Measurements from ENCODE around the gene PIK3CB.

PIK3CB gene

GRCh38 chr3:138653567-138653966, 181.2 kb downstream of the PIK3CB start:
- Histone ChIP-seq H3K9me2 (replicated peaks; ENCODE audit: insufficient read depth, low read length) (no peaks in the 10 kb centered on the region), H3K4me2 (ENCODE audit: low read depth, low read length, poor library complexity, severe bottlenecking) (no peak overlapping the region), H3F3A (ENCODE audit: insufficient read depth) (no peaks in the 10 kb centered on the region), H3K9me3 (ENCODE audit: insufficient read depth, low read length) (no peaks in the 10 kb centered on the region), H3K36me3 (ENCODE audit: low read length) (peaks cover 12% of the 10 kb centered on the region; the same call in 1 of the 2 replicates), H2AFZ (ENCODE audit: low read depth, low read length, severe bottlenecking) (no peak overlapping the region), H3K27ac (ENCODE audit: low read depth, low read length) (no peak overlapping the region), H3K4me3 (ENCODE audit: insufficient read depth, low read length, poor library complexity, severe bottlenecking) (no peak overlapping the region), H3K27me3 (ENCODE audit: low read length) (no peaks in the 10 kb centered on the region), H3K9ac (ENCODE audit: low read length) (no peak overlapping the region), H3K79me2 (ENCODE audit: insufficient read depth, low read length) (no peaks in the 10 kb centered on the region), H4K20me1 (ENCODE audit: low read depth, low read length) (no peaks in the 10 kb centered on the region)
- no peak for TF ChIP-seq EZH2phosphoT487 (conservative IDR thresholded peaks at IDR 0.05; ENCODE audit: low read length)
- TF ChIP-seq CTCF (IDR thresholded peaks at IDR 0.05; ENCODE audit: insufficient read depth, low read length, poor library complexity, severe bottlenecking) = no peak

- Histone ChIP-seq H3K27me3 (ENCODE audit: low read length) (no peaks in the 10 kb centered on the region), H3K4me3 (ENCODE audit: insufficient read depth, low read length, poor library complexity, severe bottlenecking) (no peak overlapping the region), H3K4me2 (ENCODE audit: low read depth, low read length, poor library complexity, severe bottlenecking) (no peak overlapping the region), H2AFZ (ENCODE audit: low read depth, low read length, severe bottlenecking) (no peak overlapping the region), H4K20me1 (ENCODE audit: low read depth, low read length) (no peaks in the 10 kb centered on the region), H3F3A (ENCODE audit: insufficient read depth) (no peaks in the 10 kb centered on the region), H3K9me2 (replicated peaks; ENCODE audit: insufficient read depth, low read length) (no peaks in the 10 kb centered on the region), H3K27ac (ENCODE audit: low read depth, low read length) (no peak overlapping the region), H3K79me2 (ENCODE audit: insufficient read depth, low read length) (no peaks in the 10 kb centered on the region), H3K9ac (ENCODE audit: low read length) (no peak overlapping the region), H3K9me3 (ENCODE audit: insufficient read depth, low read length) (no peaks in the 10 kb centered on the region), H3K36me3 (ENCODE audit: low read length) (peaks cover 10% of the 10 kb centered on the region; the same call in 1 of the 2 replicates)
- TF ChIP-seq CTCF (IDR thresholded peaks at IDR 0.05; ENCODE audit: insufficient read depth, low read length, poor library complexity, severe bottlenecking) (no peak), EZH2phosphoT487 (conservative IDR thresholded peaks at IDR 0.05; ENCODE audit: low read length) (no peak)
Observed at GRCh38 chr3:138649134-138649533, 185.6 kb downstream of the PIK3CB start.

- Histone ChIP-seq H3K9me2 (replicated peaks; ENCODE audit: insufficient read depth, low read length) (no peaks in the 10 kb centered on the region), H4K20me1 (ENCODE audit: low read depth, low read length) (no peaks in the 10 kb centered on the region), H3K27ac (ENCODE audit: low read depth, low read length) (no peak overlapping the region), H3K9me3 (ENCODE audit: insufficient read depth, low read length) (no peaks in the 10 kb centered on the region), H3K36me3 (ENCODE audit: low read length) (0 out of 2 replicates have a peak, but pooled peaks cover 9% of the 10 kb centered on the region), H3K4me3 (ENCODE audit: insufficient read depth, low read length, poor library complexity, severe bottlenecking) (no peak overlapping the region), H3K4me2 (ENCODE audit: low read depth, low read length, poor library complexity, severe bottlenecking) (no peak overlapping the region), H3K27me3 (ENCODE audit: low read length) (no peaks in the 10 kb centered on the region), H3K79me2 (ENCODE audit: insufficient read depth, low read length) (no peaks in the 10 kb centered on the region), H2AFZ (ENCODE audit: low read depth, low read length, severe bottlenecking) (no peak overlapping the region), H3K9ac (ENCODE audit: low read length) (no peak overlapping the region), H3F3A (ENCODE audit: insufficient read depth) (no peaks in the 10 kb centered on the region)
- TF ChIP-seq EZH2phosphoT487 (conservative IDR thresholded peaks at IDR 0.05; ENCODE audit: low read length) (no peak), CTCF (IDR thresholded peaks at IDR 0.05; ENCODE audit: insufficient read depth, low read length, poor library complexity, severe bottlenecking) (no peak)
Observed at GRCh38 chr3:138646513-138646912, 188.2 kb downstream of the PIK3CB start.
